K562 (cell line): ENCODE measurements around the gene SEMA6C. TPM values are rescaled to one million over a fixed set of nuclear protein-coding genes. Genes with fewer than 3 reads are reported as not detected.

Experiments used
- CREBBP ChIP-seq: IDR thresholded peaks from one replicate; pipeline ENCODE4 v1.6.1; 2012; ENCODE audit warnings: low read depth, mild to moderate bottlenecking, control low read depth, inconsistent platforms, low read length
- HMGXB4 ChIP-seq: sonication (generic); formaldehyde crosslinking; IDR thresholded peaks from 2 replicates; pipeline ENCODE4 v1.8.1; 2023; ENCODE audit warnings: mild to moderate bottlenecking, missing genetic modification reagents
- IFI16 ChIP-seq: fragments of 250-450 bp; sonication (Bioruptor Pico); IDR thresholded peaks from 2 replicates; pipeline ENCODE4 v2.1.2; 2022; ENCODE audit warnings: mild to moderate bottlenecking, inconsistent platforms
- KAT8 ChIP-seq: fragments of 450-650 bp; IDR thresholded peaks from 2 replicates; pipeline ENCODE4 v1.6.1; 2016; ENCODE audit warnings: low read depth, mild to moderate bottlenecking
- PURB ChIP-seq: sonication (generic); formaldehyde crosslinking; IDR thresholded peaks from 2 replicates; pipeline ENCODE4 v1.9.0; 2021; ENCODE audit warnings: low read depth, mild to moderate bottlenecking, missing genetic modification reagents
- RAD21 ChIP-seq, 2 experiments: fragments of 250-450 bp in 1 of 2; fragments of 450-650 bp in 1 of 2; sonication (Bioruptor Pico) in 1 of 2; formaldehyde crosslinking in 1 of 2; IDR thresholded peaks in 1 of 2; conservative IDR thresholded peaks in 1 of 2; 2 replicates each; pipeline versions ENCODE4 v1.4.0 to v1.8.0; 2020 to 2022; ENCODE audit warnings: mild to moderate bottlenecking in 2 of 2, moderate library complexity in 1 of 2
- SMC3 ChIP-seq: conservative IDR thresholded peaks from 2 replicates; pipeline ENCODE4 v1.6.1; 2011; ENCODE audit warnings: low read depth, low read length, improper control_type of control experiment; ENCODE audit not compliant: insufficient read depth
- SNIP1 ChIP-seq: fragments of 450-650 bp; IDR thresholded peaks from 2 replicates; pipeline ENCODE4 v1.7.1; 2017; ENCODE audit warnings: low read depth, mild to moderate bottlenecking
- THRAP3 ChIP-seq: fragments of 450-650 bp; IDR thresholded peaks from 2 replicates; pipeline ENCODE4 v1.6.1; 2016; ENCODE audit warnings: mild to moderate bottlenecking, inconsistent platforms, borderline replicate concordance
- ZNF282 ChIP-seq: sonication (generic); formaldehyde crosslinking; IDR thresholded peaks from 2 replicates; pipeline ENCODE4 v1.8.1; 2023; ENCODE audit warnings: missing genetic modification reagents
- polyA plus RNA-seq, 8 experiments: library from polyadenylated mRNA; depleted of rRNA in 4 of 8; stranded (reverse) in 5 of 8; unstranded in 3 of 8; fragments of >200 nt; fragmentation: Nextera tagmentation in 2 of 8; fragmentation: Illumina TruSeq in 1 of 8; extraction: Ambion mirVana in 2 of 8; extraction: Trizol in 1 of 8; gene quantifications; 2 replicates each; pipeline versions ENCODE4 v1.2.1 to v1.2.3, GENCODE V29; 2011 to 2014; ENCODE audit warnings: inconsistent platforms in 1 of 8, missing spikeins in 1 of 8
- total RNA-seq, 7 experiments: library from RNA; depleted of rRNA in 6 of 7; stranded (reverse); fragments of >200 nt in 6 of 7; fragmentation: Illumina TruSeq in 2 of 7; extraction: Trizol in 2 of 7; gene quantifications; 2 replicates each; pipeline versions ENCODE4 v1.2.1 to v1.2.3, GENCODE V29; 2011 to 2021; ENCODE audit warnings: low replicate concordance in 1 of 7
- TF ChIP-seq, protein P1 (sequence below): fragments of 200-600 bp; sonication (generic); IDR thresholded peaks from one replicate; pipeline ENCODE4 v1.6.1; 2012; ENCODE audit warnings: mild to moderate bottlenecking, low read depth, low read length, inconsistent platforms
- TF ChIP-seq, protein P2 (sequence below): sonication (generic); formaldehyde crosslinking; IDR thresholded peaks from 2 replicates; pipeline ENCODE4 v1.8.1; 2022; ENCODE audit warnings: missing genetic modification reagents

Gene SEMA6C
- total and polyA plus RNA-seq, 9 of the 15 experiments (the other 6 are each of a cell fraction or from before 2014, with no cell fraction given), result 0.03 to 4.6 (median 0.95) TPM

DNA sequence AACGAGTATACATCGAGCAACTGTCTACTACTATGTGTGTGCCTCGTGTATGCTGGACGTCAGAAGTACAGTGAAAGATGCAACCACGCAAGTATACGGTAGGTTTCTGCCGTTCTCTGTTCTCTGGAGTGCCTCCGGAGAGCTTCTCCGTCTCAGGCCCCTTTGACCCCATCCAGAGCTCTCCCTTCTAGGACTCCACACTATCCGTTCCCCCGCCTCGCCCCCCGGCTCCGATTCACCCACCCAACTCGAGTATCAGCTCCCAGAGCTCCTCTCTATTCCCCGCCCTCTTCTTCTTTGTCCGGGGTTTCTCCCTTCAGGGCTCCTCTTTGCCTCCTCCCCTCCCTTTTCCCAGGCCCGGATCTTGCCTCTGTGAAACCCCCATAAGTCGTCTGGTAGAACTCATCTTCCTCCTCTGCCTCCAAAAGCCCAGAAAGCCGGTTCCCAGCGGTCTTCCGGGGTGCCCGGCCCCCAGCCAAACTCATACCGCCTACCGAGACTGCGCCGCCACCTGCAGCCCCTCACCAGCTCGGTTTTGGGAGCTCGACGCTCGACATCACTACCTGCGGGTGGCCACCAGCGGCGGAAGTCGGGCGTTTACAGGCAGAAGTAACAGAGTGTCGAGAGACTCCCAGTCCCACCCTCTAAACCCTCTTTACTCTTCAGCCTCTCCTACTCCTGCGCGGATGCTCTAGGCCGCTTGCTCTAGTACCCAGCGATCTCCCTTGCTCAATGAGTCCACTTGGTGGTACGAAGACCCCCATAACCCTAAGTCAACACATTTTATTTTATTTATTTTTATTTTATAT lies 43.4 kb upstream of the SEMA6C start, which contains the start of gene VPS72 (continued):
- TF ChIP-seq, protein P1, sequence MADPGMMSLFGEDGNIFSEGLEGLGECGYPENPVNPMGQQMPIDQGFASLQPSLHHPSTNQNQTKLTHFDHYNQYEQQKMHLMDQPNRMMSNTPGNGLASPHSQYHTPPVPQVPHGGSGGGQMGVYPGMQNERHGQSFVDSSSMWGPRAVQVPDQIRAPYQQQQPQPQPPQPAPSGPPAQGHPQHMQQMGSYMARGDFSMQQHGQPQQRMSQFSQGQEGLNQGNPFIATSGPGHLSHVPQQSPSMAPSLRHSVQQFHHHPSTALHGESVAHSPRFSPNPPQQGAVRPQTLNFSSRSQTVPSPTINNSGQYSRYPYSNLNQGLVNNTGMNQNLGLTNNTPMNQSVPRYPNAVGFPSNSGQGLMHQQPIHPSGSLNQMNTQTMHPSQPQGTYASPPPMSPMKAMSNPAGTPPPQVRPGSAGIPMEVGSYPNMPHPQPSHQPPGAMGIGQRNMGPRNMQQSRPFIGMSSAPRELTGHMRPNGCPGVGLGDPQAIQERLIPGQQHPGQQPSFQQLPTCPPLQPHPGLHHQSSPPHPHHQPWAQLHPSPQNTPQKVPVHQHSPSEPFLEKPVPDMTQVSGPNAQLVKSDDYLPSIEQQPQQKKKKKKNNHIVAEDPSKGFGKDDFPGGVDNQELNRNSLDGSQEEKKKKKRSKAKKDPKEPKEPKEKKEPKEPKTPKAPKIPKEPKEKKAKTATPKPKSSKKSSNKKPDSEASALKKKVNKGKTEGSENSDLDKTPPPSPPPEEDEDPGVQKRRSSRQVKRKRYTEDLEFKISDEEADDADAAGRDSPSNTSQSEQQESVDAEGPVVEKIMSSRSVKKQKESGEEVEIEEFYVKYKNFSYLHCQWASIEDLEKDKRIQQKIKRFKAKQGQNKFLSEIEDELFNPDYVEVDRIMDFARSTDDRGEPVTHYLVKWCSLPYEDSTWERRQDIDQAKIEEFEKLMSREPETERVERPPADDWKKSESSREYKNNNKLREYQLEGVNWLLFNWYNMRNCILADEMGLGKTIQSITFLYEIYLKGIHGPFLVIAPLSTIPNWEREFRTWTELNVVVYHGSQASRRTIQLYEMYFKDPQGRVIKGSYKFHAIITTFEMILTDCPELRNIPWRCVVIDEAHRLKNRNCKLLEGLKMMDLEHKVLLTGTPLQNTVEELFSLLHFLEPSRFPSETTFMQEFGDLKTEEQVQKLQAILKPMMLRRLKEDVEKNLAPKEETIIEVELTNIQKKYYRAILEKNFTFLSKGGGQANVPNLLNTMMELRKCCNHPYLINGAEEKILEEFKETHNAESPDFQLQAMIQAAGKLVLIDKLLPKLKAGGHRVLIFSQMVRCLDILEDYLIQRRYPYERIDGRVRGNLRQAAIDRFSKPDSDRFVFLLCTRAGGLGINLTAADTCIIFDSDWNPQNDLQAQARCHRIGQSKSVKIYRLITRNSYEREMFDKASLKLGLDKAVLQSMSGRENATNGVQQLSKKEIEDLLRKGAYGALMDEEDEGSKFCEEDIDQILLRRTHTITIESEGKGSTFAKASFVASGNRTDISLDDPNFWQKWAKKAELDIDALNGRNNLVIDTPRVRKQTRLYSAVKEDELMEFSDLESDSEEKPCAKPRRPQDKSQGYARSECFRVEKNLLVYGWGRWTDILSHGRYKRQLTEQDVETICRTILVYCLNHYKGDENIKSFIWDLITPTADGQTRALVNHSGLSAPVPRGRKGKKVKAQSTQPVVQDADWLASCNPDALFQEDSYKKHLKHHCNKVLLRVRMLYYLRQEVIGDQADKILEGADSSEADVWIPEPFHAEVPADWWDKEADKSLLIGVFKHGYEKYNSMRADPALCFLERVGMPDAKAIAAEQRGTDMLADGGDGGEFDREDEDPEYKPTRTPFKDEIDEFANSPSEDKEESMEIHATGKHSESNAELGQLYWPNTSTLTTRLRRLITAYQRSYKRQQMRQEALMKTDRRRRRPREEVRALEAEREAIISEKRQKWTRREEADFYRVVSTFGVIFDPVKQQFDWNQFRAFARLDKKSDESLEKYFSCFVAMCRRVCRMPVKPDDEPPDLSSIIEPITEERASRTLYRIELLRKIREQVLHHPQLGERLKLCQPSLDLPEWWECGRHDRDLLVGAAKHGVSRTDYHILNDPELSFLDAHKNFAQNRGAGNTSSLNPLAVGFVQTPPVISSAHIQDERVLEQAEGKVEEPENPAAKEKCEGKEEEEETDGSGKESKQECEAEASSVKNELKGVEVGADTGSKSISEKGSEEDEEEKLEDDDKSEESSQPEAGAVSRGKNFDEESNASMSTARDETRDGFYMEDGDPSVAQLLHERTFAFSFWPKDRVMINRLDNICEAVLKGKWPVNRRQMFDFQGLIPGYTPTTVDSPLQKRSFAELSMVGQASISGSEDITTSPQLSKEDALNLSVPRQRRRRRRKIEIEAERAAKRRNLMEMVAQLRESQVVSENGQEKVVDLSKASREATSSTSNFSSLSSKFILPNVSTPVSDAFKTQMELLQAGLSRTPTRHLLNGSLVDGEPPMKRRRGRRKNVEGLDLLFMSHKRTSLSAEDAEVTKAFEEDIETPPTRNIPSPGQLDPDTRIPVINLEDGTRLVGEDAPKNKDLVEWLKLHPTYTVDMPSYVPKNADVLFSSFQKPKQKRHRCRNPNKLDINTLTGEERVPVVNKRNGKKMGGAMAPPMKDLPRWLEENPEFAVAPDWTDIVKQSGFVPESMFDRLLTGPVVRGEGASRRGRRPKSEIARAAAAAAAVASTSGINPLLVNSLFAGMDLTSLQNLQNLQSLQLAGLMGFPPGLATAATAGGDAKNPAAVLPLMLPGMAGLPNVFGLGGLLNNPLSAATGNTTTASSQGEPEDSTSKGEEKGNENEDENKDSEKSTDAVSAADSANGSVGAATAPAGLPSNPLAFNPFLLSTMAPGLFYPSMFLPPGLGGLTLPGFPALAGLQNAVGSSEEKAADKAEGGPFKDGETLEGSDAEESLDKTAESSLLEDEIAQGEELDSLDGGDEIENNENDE, result no peak
- no peak for TF ChIP-seq KAT8
- TF ChIP-seq, protein P2, sequence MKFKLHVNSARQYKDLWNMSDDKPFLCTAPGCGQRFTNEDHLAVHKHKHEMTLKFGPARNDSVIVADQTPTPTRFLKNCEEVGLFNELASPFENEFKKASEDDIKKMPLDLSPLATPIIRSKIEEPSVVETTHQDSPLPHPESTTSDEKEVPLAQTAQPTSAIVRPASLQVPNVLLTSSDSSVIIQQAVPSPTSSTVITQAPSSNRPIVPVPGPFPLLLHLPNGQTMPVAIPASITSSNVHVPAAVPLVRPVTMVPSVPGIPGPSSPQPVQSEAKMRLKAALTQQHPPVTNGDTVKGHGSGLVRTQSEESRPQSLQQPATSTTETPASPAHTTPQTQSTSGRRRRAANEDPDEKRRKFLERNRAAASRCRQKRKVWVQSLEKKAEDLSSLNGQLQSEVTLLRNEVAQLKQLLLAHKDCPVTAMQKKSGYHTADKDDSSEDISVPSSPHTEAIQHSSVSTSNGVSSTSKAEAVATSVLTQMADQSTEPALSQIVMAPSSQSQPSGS, result no peak
- 0 out of 2 replicates have a peak, but pooled peaks have one; percentile 79 for TF ChIP-seq HMGXB4
- 0 out of 2 replicates have a peak, but pooled peaks have one; percentile 14 for TF ChIP-seq SMC3
- TF ChIP-seq CREBBP, result no peak
- TF ChIP-seq THRAP3, result no peak
- TF ChIP-seq PURB (CRISPR knock-in tag), result no peak
- no peak for TF ChIP-seq IFI16 (CRISPR knock-in tag)
- no peak for TF ChIP-seq SNIP1
- no peak for TF ChIP-seq ZNF282 (CRISPR knock-in tag)
- no peak for TF ChIP-seq RAD21 (CRISPR knock-in tag; conservative IDR thresholded peaks at IDR 0.05 in 1 of 2, IDR thresholded peaks at IDR 0.05 in 1 of 2)
